ENCODE measurements around the gene SLC9A3. TPM values are rescaled to one million over a fixed set of nuclear protein-coding genes. Genes with fewer than 3 reads are reported as not detected.
"Not testable (repeated sequence)": the region's sequence is repeated elsewhere in the genome, so short reads cannot be mapped to it uniquely, and the experiment has no call there.

The SLC9A3 gene
- total RNA-seq, 4 donors from 2014 or later, result 0.29 to 3.9 (median 2.6) TPM

- DNase-seq, result no peak
- Histone ChIP-seq H3K36me3 (no peaks in the 10 kb centered on the region), H3K27ac (no peak overlapping the region), H3K4me3 (no peak overlapping the region), H3K4me1 (no peaks in the 10 kb centered on the region), H3K9me3 (no peaks in the 10 kb centered on the region), H3K27me3 (no peaks in the 10 kb centered on the region)
- TF ChIP-seq CTCF (IDR thresholded peaks at IDR 0.05) (no peak), POLR2A (IDR thresholded peaks at IDR 0.05) (no peak)
- intact Hi-C loops (cut with DNase I; ENCODE audit: low total_unique reads), result no loop called here
Observed at GRCh38 chr5:509611-510185, 14.6 kb downstream of the SLC9A3 start.

- H3K27ac ChIP-seq; H3K4me3 ChIP-seq; H3K9me3 ChIP-seq; intact Hi-C loops (cut with DNase I; ENCODE audit: low total_unique reads); H3K4me1 ChIP-seq; H3K27me3 ChIP-seq; H3K36me3 ChIP-seq; DNase-seq: not testable (repeated sequence)
Observed at GRCh38 chr5:507986-508575, 16.2 kb downstream of the SLC9A3 start.

- no peaks in the 10 kb centered on the region for H3K36me3 ChIP-seq
- H3K27me3 ChIP-seq, result no peaks in the 10 kb centered on the region
- no peak overlapping the region for H3K27ac ChIP-seq
- H3K4me1 ChIP-seq, result no peaks in the 10 kb centered on the region
- TF ChIP-seq CTCF (IDR thresholded peaks at IDR 0.05) (no peak), POLR2A (IDR thresholded peaks at IDR 0.05) (no peak)
- no peak overlapping the region for H3K4me3 ChIP-seq
- intact Hi-C loops (cut with DNase I; ENCODE audit: low total_unique reads), result no loop called here
- no peak for DNase-seq
- H3K9me3 ChIP-seq, result no peaks in the 10 kb centered on the region
Observed at GRCh38 chr5:505951-506525, 18.2 kb downstream of the SLC9A3 start.

- no peaks in the 10 kb centered on the region for H3K9me3 ChIP-seq
- no peaks in the 10 kb centered on the region for H3K36me3 ChIP-seq
- H3K4me3 ChIP-seq, result no peak overlapping the region
- H3K27me3 ChIP-seq, result no peaks in the 10 kb centered on the region
- intact Hi-C loops (cut with DNase I; ENCODE audit: low total_unique reads), result no loop called here
- no peaks in the 10 kb centered on the region for H3K4me1 ChIP-seq
- DNase-seq, result no peak
- H3K27ac ChIP-seq, result no peak overlapping the region
- TF ChIP-seq POLR2A (IDR thresholded peaks at IDR 0.05) (no peak), CTCF (IDR thresholded peaks at IDR 0.05) (no peak)
Observed at GRCh38 chr5:504326-505154, 19.7 kb downstream of the SLC9A3 start.

- H3K27ac ChIP-seq, result no peak overlapping the region
- TF ChIP-seq POLR2A (IDR thresholded peaks at IDR 0.05), result no peak
- TF ChIP-seq CTCF (IDR thresholded peaks at IDR 0.05), result no peak
Observed at GRCh38 chr5:502325-503079, 21.7 kb downstream of the SLC9A3 start.

More at GRCh38 chr5:502325-503079, 21.7 kb downstream of the SLC9A3 start:
- intact Hi-C loops (cut with DNase I; ENCODE audit: low total_unique reads), result no loop called here
- DNase-seq, result no peak
- Histone ChIP-seq H3K4me3 (no peak overlapping the region), H3K27me3 (no peaks in the 10 kb centered on the region), H3K36me3 (no peaks in the 10 kb centered on the region), H3K4me1 (no peaks in the 10 kb centered on the region), H3K9me3 (no peaks in the 10 kb centered on the region)

Data from uterus (tissue), 4 donors.